Keratinocyte (primary cell): ENCODE results near the gene DNAAF8. TPM values are rescaled to one million over a fixed set of nuclear protein-coding genes. Genes with fewer than 3 reads are reported as not detected.

Experiments
- DNase-seq: peaks from one replicate; pipeline ENCODE4 v3.0.0-alpha.2; 2011; ENCODE audit warnings: low read depth, missing footprints, low spot score
- FAIRE-seq: peaks from 2 replicates; lab custom pipeline; 2011; peaks lifted over from hg19 to GRCh38; lab: Jason Lieb, UNC
- H2AFZ ChIP-seq: 2 replicates; pipeline ENCODE4 v1.6.0; 2012; ENCODE audit warnings: low read length, control low read depth, inconsistent platforms; ENCODE audit not compliant: control insufficient read depth
- H3K27ac ChIP-seq: 2 replicates; pipeline ENCODE4 v1.5.1; 2011; ENCODE audit warnings: low read length; ENCODE audit not compliant: control insufficient read depth, insufficient read depth
- H3K27me3 ChIP-seq: 3 replicates; pipeline ENCODE4 v1.6.0; 2011; ENCODE audit warnings: low read length; ENCODE audit not compliant: control insufficient read depth, insufficient read depth; ENCODE audit errors: extremely low read depth
- H3K36me3 ChIP-seq, 2 experiments: 2 replicates in 1 of 2; 3 replicates in 1 of 2; pipeline ENCODE4 v1.5.1; 2011; ENCODE audit warnings: low read length in 2 of 2, mild to moderate bottlenecking in 1 of 2; ENCODE audit not compliant: control insufficient read depth in 2 of 2, insufficient read depth in 2 of 2; ENCODE audit errors: extremely low read depth in 1 of 2
- H3K4me1 ChIP-seq: 3 replicates; pipeline ENCODE4 v1.5.1; 2011; ENCODE audit warnings: low read length; ENCODE audit not compliant: control insufficient read depth, insufficient read depth; ENCODE audit errors: extremely low read depth
- H3K4me2 ChIP-seq: 3 replicates; pipeline ENCODE4 v1.6.0; 2011; ENCODE audit warnings: low read depth, low read length; ENCODE audit not compliant: control insufficient read depth, insufficient read depth; ENCODE audit errors: extremely low read depth
- H3K4me3 ChIP-seq, 3 experiments: fragments of 200-600 bp in 1 of 3; sonication (generic) in 1 of 3; 2 replicates in 2 of 3; 3 replicates in 1 of 3; pipeline ENCODE4 v1.5.1; 2011 to 2016; ENCODE audit warnings: low read length in 3 of 3, mild to moderate bottlenecking in 3 of 3, control low read depth in 2 of 3, inconsistent platforms in 1 of 3, low read depth in 1 of 3, mixed read lengths in 1 of 3, mixed run types in 1 of 3, moderate library complexity in 1 of 3; ENCODE audit not compliant: control insufficient read depth in 2 of 3, insufficient read depth in 2 of 3; ENCODE audit errors: extremely low read depth in 1 of 3
- H3K79me2 ChIP-seq: 2 replicates; pipeline ENCODE4 v1.6.0; 2012; ENCODE audit warnings: low read length; ENCODE audit not compliant: control insufficient read depth, insufficient read depth
- H3K9ac ChIP-seq: 3 replicates; pipeline ENCODE4 v1.6.0; 2011; ENCODE audit warnings: low read length; ENCODE audit not compliant: control insufficient read depth, insufficient read depth; ENCODE audit errors: extremely low read depth
- H3K9me1 ChIP-seq: 3 replicates; pipeline ENCODE4 v1.6.0; 2011; ENCODE audit warnings: low read length; ENCODE audit not compliant: control insufficient read depth, insufficient read depth; ENCODE audit errors: extremely low read depth
- H3K9me3 ChIP-seq: 2 replicates; pipeline ENCODE4 v1.5.1; 2012; ENCODE audit warnings: low read depth, low read length; ENCODE audit not compliant: control insufficient read depth
- H4K20me1 ChIP-seq: 3 replicates; pipeline ENCODE4 v1.6.0; 2011; ENCODE audit warnings: low read length; ENCODE audit not compliant: control insufficient read depth, insufficient read depth; ENCODE audit errors: extremely low read depth
- EZH2 ChIP-seq: IDR thresholded peaks from one replicate; pipeline ENCODE4 v1.6.1; 2012; ENCODE audit warnings: inconsistent platforms, mild to moderate bottlenecking, low read length, moderate library complexity
- dilution Hi-C: fragments of 300-500 bp; cut with MboI; formaldehyde crosslinking; loops from one replicate; pipeline ENCODE4 v1.7.0; 2020; ENCODE audit warnings: low sequenced_read_pairs; ENCODE audit not compliant: extremely low pct_ligation_motif_present
- polyA plus RNA-seq, 5 experiments: library from polyadenylated mRNA; depleted of rRNA in 3 of 5; stranded (reverse) in 3 of 5; stranded (forward) in 1 of 5; unstranded in 1 of 5; fragments of >200 nt; gene quantifications; 1 replicate in 1 of 5; 2 replicates in 3 of 5; 3 replicates in 1 of 5; pipeline versions ENCODE4 v1.2.1 to v1.2.3, GENCODE V29; 2011 to 2012; ENCODE audit warnings: missing spikeins in 2 of 5, low read depth in 1 of 5, low replicate concordance in 1 of 5
- TF ChIP-seq, protein P1 (sequence below), 3 experiments: IDR thresholded peaks in 1 of 3; conservative IDR thresholded peaks in 1 of 3; optimal IDR thresholded peaks in 1 of 3; 2 replicates in 2 of 3; 3 replicates in 1 of 3; pipeline versions ENCODE3 to v1.5.1; 2011; ENCODE audit warnings: low read length in 3 of 3, mild to moderate bottlenecking in 3 of 3, moderate library complexity in 2 of 3, control low read depth in 1 of 3, inconsistent platforms in 1 of 3; ENCODE audit not compliant: insufficient read depth in 2 of 3; ENCODE audit errors: extremely low read depth in 1 of 3

DNAAF8 gene
- polyA plus RNA-seq, 1 donor (not counting 4 experiments of a cell fraction or from before 2014, with no cell fraction given), result 0.26 TPM

DNA sequence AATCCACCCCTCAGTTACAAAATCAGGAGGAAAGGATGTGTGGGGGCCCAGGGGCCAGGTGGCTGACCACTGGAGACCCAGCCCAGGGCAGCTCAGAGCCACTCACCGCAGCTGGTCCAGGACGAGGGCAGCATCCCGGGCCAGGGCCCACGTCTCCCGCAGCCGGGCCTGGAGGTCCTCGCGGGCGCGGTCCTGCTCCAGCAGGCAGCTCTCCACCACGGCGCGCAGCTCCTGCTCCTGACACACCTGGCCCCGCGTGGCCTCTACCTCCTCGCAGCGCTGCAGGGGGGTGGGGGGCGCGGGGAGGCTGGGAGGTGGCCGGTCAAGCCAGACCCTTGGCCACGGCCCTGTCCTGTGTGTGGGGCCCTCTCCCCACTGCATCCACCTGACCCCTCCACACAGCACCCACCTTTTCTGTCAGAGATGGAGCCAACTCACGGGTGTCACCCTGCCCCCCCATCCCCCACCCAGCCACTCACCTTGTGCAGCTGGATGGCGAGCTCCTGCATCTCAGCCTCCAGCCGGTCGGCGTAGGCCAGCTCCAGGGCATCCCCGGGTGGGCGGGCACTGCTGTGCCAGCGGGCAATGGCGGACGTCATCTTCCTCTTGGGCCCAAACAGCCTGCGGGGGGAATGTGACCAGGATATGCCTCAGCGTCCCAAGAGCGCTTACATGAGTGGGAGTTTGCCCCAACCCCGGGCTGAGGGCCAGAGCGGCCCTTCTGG lies 35.9 kb upstream of the DNAAF8 start:
- Histone ChIP-seq H3K9ac (no peak overlapping the region), H3K27me3 (no peaks in the 10 kb centered on the region), H3K79me2 (no peaks in the 10 kb centered on the region), H3K4me2 (no peak overlapping the region), H4K20me1 (no peaks in the 10 kb centered on the region), H2AFZ (no peak overlapping the region), H3K36me3 (peaks cover 19 to 29% of the 10 kb centered on the region in 2 experiments), H3K9me3 (no peaks in the 10 kb centered on the region), H3K27ac (no peak overlapping the region), H3K4me3 (no peak overlapping the region), H3K9me1 (no peaks in the 10 kb centered on the region), H3K4me1 (peaks cover 3% of the 10 kb centered on the region)
- no peak for TF ChIP-seq EZH2
- TF ChIP-seq, protein P1, sequence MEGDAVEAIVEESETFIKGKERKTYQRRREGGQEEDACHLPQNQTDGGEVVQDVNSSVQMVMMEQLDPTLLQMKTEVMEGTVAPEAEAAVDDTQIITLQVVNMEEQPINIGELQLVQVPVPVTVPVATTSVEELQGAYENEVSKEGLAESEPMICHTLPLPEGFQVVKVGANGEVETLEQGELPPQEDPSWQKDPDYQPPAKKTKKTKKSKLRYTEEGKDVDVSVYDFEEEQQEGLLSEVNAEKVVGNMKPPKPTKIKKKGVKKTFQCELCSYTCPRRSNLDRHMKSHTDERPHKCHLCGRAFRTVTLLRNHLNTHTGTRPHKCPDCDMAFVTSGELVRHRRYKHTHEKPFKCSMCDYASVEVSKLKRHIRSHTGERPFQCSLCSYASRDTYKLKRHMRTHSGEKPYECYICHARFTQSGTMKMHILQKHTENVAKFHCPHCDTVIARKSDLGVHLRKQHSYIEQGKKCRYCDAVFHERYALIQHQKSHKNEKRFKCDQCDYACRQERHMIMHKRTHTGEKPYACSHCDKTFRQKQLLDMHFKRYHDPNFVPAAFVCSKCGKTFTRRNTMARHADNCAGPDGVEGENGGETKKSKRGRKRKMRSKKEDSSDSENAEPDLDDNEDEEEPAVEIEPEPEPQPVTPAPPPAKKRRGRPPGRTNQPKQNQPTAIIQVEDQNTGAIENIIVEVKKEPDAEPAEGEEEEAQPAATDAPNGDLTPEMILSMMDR (optimal IDR thresholded peaks at IDR 0.05 in 1 of 3, IDR thresholded peaks at IDR 0.05 in 1 of 3, conservative IDR thresholded peaks at IDR 0.05 in 1 of 3; ENCODE audit: extremely low read depth in 1 of 3, insufficient read depth in 2 of 3, low read length in 3 of 3), result no peak
- dilution Hi-C loops, result no loop called here
- no peak for FAIRE-seq
- DNase-seq, result no peak

DNA sequence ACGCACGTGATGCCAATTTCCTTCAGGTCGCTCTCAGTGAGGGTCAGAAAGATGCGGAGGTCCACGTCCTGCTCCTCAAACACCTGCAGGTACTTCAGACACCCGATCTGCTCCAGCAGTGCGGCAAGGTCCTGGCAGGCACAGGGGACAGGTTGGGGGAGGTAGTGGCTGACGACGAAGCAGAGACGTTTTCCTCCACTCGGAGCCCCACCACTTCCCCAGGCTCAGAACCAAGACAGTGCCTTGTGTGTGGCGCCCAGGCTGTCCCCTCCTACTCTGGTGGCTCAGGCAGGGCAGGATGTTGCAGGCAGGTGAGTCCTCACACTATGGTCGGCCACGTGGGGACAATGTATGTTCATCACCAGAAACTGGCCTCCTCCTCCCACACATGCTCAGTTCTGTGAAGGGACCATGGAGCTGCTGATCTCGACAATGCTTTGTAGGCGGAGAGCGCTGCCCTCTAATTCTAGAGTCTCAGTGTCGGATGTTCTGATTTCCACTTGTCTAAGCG lies 35.2 kb upstream of the DNAAF8 start:
- H4K20me1 ChIP-seq, result no peaks in the 10 kb centered on the region
- FAIRE-seq (no peak), DNase-seq (no peak)
- H3K27me3 ChIP-seq, result no peaks in the 10 kb centered on the region
- H3K4me3 ChIP-seq, result no peak overlapping the region
- H2AFZ ChIP-seq, result no peak overlapping the region
- no peak overlapping the region for H3K9ac ChIP-seq
- H3K9me3 ChIP-seq, result no peaks in the 10 kb centered on the region
- no peaks in the 10 kb centered on the region for H3K9me1 ChIP-seq
- TF ChIP-seq EZH2, result no peak
- TF ChIP-seq, protein P1 (optimal IDR thresholded peaks at IDR 0.05 in 1 of 3, IDR thresholded peaks at IDR 0.05 in 1 of 3, conservative IDR thresholded peaks at IDR 0.05 in 1 of 3; ENCODE audit: extremely low read depth in 1 of 3, insufficient read depth in 2 of 3, low read length in 3 of 3), result no peak
- H3K4me1 ChIP-seq, result peaks cover 3% of the 10 kb centered on the region
- peaks cover 21 to 32% of the 10 kb centered on the region in 2 experiments for H3K36me3 ChIP-seq
- no peak overlapping the region for H3K27ac ChIP-seq
- H3K4me2 ChIP-seq, result no peak overlapping the region
- dilution Hi-C loops, result no loop called here
- no peaks in the 10 kb centered on the region for H3K79me2 ChIP-seq
